Measurements from ENCODE around the gene ARHGEF39. TPM values are rescaled to one million over a fixed set of nuclear protein-coding genes. Genes with fewer than 3 reads are reported as not detected.
A peak's percentile ranks its signal among the peaks of the same experiment; 100 is the strongest.

Gene ARHGEF39
- polyA plus RNA-seq, 1 donor (not counting 4 experiments of a cell fraction or from before 2014, with no cell fraction given) = 2.4 TPM

DNA sequence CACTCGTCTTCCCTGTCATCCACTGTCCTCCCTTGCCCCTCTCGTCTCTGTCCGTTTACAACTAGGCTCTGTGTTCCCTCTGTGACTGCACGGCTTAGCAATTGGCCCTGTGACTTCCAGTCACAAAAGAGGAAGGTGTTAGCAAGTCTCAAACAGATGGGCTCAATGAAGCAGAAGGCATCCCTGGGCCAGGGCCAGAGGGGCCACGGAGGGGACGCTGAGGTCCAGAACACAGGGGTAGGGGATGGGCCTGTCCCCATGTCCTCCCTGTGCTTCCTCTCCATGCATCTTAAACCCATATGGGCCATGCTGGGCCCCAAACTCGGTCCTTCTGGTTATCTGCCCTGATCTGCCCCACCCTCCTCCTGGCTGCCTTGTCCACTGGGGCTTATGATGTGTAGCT, 46.7 kb downstream of the ARHGEF39 start, which contains the start of gene CD72:
Gene CD72 (minus strand): TSS at position 89 of the 403 bp plus-strand sequence. CDS start 110 bp downstream, outside the sequence.
- Histone ChIP-seq H4K20me1 (ENCODE audit: control insufficient read depth, extremely low read depth, insufficient read depth, low read length) (no peaks in the 10 kb centered on the region), H3K4me1 (ENCODE audit: control insufficient read depth, extremely low read depth, insufficient read depth, low read length) (no peaks in the 10 kb centered on the region), H2AFZ (ENCODE audit: control insufficient read depth, low read length) (peak within 1 kb of the TSS; percentile 94), H3K9ac (ENCODE audit: control insufficient read depth, extremely low read depth, insufficient read depth, low read length) (peak within 1 kb of the TSS; percentile 49), H3K4me3 (ENCODE audit: control insufficient read depth in 2 of 3, extremely low read depth in 1 of 3, insufficient read depth in 2 of 3, low read depth in 1 of 3, low read length in 3 of 3) (peak within 1 kb of the TSS in 2 of 3 experiments; percentile 24 to 58), H3K79me2 (ENCODE audit: control insufficient read depth, insufficient read depth, low read length) (no peaks in the 10 kb centered on the region), H3K4me2 (ENCODE audit: control insufficient read depth, extremely low read depth, insufficient read depth, low read depth, low read length) (peak within 1 kb of the TSS; percentile 68), H3K9me3 (ENCODE audit: control insufficient read depth, low read depth, low read length) (no peaks in the 10 kb centered on the region), H3K36me3 (ENCODE audit: control insufficient read depth in 2 of 2, extremely low read depth in 1 of 2, insufficient read depth in 2 of 2, low read length in 2 of 2) (no peaks in the 10 kb centered on the region), H3K9me1 (ENCODE audit: control insufficient read depth, extremely low read depth, insufficient read depth, low read length) (no peaks in the 10 kb centered on the region), H3K27ac (ENCODE audit: control insufficient read depth, insufficient read depth, low read length) (no peak within 1 kb of the TSS), H3K27me3 (ENCODE audit: control insufficient read depth, extremely low read depth, insufficient read depth, low read length) (peaks cover 25% of the 10 kb centered on the region)
- TF ChIP-seq, protein P1, sequence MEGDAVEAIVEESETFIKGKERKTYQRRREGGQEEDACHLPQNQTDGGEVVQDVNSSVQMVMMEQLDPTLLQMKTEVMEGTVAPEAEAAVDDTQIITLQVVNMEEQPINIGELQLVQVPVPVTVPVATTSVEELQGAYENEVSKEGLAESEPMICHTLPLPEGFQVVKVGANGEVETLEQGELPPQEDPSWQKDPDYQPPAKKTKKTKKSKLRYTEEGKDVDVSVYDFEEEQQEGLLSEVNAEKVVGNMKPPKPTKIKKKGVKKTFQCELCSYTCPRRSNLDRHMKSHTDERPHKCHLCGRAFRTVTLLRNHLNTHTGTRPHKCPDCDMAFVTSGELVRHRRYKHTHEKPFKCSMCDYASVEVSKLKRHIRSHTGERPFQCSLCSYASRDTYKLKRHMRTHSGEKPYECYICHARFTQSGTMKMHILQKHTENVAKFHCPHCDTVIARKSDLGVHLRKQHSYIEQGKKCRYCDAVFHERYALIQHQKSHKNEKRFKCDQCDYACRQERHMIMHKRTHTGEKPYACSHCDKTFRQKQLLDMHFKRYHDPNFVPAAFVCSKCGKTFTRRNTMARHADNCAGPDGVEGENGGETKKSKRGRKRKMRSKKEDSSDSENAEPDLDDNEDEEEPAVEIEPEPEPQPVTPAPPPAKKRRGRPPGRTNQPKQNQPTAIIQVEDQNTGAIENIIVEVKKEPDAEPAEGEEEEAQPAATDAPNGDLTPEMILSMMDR (optimal IDR thresholded peaks at IDR 0.05 in 1 of 3, IDR thresholded peaks at IDR 0.05 in 1 of 3, conservative IDR thresholded peaks at IDR 0.05 in 1 of 3; ENCODE audit: extremely low read depth in 1 of 3, insufficient read depth in 2 of 3, low read length in 3 of 3) = no peak
- no peak for TF ChIP-seq EZH2 (IDR thresholded peaks at IDR 0.05; ENCODE audit: low read length)
- DNase-seq (ENCODE audit: low read depth, low spot score) (no peak), FAIRE-seq (no peak)
- dilution Hi-C loops (cut with MboI; ENCODE audit: extremely low pct_ligation_motif_present, low sequenced_read_pairs) = no loop called here

DNA sequence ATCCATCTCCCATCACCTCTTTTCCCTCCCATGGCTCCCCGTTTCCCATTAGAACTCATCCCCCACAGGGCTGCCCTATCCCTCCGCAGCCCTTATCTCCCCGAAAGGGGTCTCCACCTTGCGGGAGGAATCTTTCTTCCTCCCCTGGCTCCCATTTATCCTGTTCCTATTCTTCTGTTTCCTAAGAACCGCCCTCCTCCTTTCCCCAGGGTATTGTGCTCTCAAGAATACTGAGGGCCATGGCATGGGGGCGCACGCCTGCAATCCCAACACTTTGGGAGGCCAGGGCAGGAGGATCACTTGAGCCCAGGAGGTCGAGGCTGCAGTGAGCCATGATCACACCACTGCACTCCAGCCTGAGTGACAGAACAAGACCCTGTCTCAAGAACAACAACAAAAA, 47.4 kb downstream of the ARHGEF39 start:
- no peak overlapping the region for H3K27ac ChIP-seq (ENCODE audit: control insufficient read depth, insufficient read depth, low read length)
- dilution Hi-C loops (cut with MboI; ENCODE audit: extremely low pct_ligation_motif_present, low sequenced_read_pairs) = no loop called here
- H3K9me1 ChIP-seq (ENCODE audit: control insufficient read depth, extremely low read depth, insufficient read depth, low read length) = no peaks in the 10 kb centered on the region
- peak overlapping the region; percentile 68 for H3K4me2 ChIP-seq (ENCODE audit: control insufficient read depth, extremely low read depth, insufficient read depth, low read depth, low read length)
- H3K79me2 ChIP-seq (ENCODE audit: control insufficient read depth, insufficient read depth, low read length) = no peaks in the 10 kb centered on the region
- no peak for TF ChIP-seq EZH2 (IDR thresholded peaks at IDR 0.05; ENCODE audit: low read length)
- TF ChIP-seq, protein P1 (optimal IDR thresholded peaks at IDR 0.05 in 1 of 3, IDR thresholded peaks at IDR 0.05 in 1 of 3, conservative IDR thresholded peaks at IDR 0.05 in 1 of 3; ENCODE audit: extremely low read depth in 1 of 3, insufficient read depth in 2 of 3, low read length in 3 of 3) = no peak
- no peaks in the 10 kb centered on the region for H4K20me1 ChIP-seq (ENCODE audit: control insufficient read depth, extremely low read depth, insufficient read depth, low read length)
- H3K4me1 ChIP-seq (ENCODE audit: control insufficient read depth, extremely low read depth, insufficient read depth, low read length) = no peaks in the 10 kb centered on the region
- no peak for DNase-seq (ENCODE audit: low read depth, low spot score)
- peaks cover 25% of the 10 kb centered on the region for H3K27me3 ChIP-seq (ENCODE audit: control insufficient read depth, extremely low read depth, insufficient read depth, low read length)
- H3K9ac ChIP-seq (ENCODE audit: control insufficient read depth, extremely low read depth, insufficient read depth, low read length) = no peak overlapping the region
- H3K4me3 ChIP-seq (ENCODE audit: control insufficient read depth in 2 of 3, extremely low read depth in 1 of 3, insufficient read depth in 2 of 3, low read depth in 1 of 3, low read length in 3 of 3) = peak overlapping the region in 1 of 3 experiments; percentile 58
- no peak overlapping the region for H2AFZ ChIP-seq (ENCODE audit: control insufficient read depth, low read length)
- H3K36me3 ChIP-seq (ENCODE audit: control insufficient read depth in 2 of 2, extremely low read depth in 1 of 2, insufficient read depth in 2 of 2, low read length in 2 of 2) = no peaks in the 10 kb centered on the region
- FAIRE-seq = no peak
- H3K9me3 ChIP-seq (ENCODE audit: control insufficient read depth, low read depth, low read length) = no peaks in the 10 kb centered on the region
